Hepatocyte (in vitro differentiated cells): ENCODE measurements around the gene CLEC16A. TPM values are rescaled to one million over a fixed set of nuclear protein-coding genes. Genes with fewer than 3 reads are reported as not detected.

Source experiments
- DNase-seq: peaks from one replicate; pipeline ENCODE4 v3.0.0-alpha.2; 2016; ENCODE audit warnings: low spot score
- H2AFZ ChIP-seq: fragments of 200-600 bp; sonication (generic); 2 replicates; pipeline ENCODE4 v1.6.0; 2016; ENCODE audit warnings: antibody characterized with exemption, mild to moderate bottlenecking
- H3K27ac ChIP-seq: fragments of 200-600 bp; sonication (generic); 2 replicates; pipeline ENCODE4 v1.5.1; 2016; ENCODE audit warnings: mild to moderate bottlenecking
- H3K27me3 ChIP-seq: fragments of 200-600 bp; sonication (generic); 2 replicates; pipeline ENCODE4 v1.6.1; 2016
- H3K36me3 ChIP-seq: fragments of 200-600 bp; sonication (generic); replicated peaks from 2 replicates; pipeline ENCODE4 v1.5.1; 2016; ENCODE audit warnings: low read depth; ENCODE audit not compliant: insufficient read depth
- H3K4me1 ChIP-seq: fragments of 200-600 bp; sonication (generic); 2 replicates; pipeline ENCODE4 v1.5.1; 2016; ENCODE audit warnings: mild to moderate bottlenecking, moderate library complexity; ENCODE audit not compliant: insufficient read depth
- H3K4me2 ChIP-seq: fragments of 200-600 bp; sonication (generic); 2 replicates; pipeline ENCODE4 v1.6.0; 2016
- H3K4me3 ChIP-seq: fragments of 200-600 bp; sonication (generic); 2 replicates; pipeline ENCODE4 v1.5.1; 2016; ENCODE audit warnings: mild to moderate bottlenecking
- H3K79me2 ChIP-seq: fragments of 200-600 bp; sonication (generic); 2 replicates; pipeline ENCODE4 v1.6.0; 2017; ENCODE audit warnings: mild to moderate bottlenecking
- H3K9me2 ChIP-seq: fragments of 200-600 bp; sonication (generic); replicated peaks from 2 replicates; pipeline ENCODE4 v1.6.0; 2017; ENCODE audit warnings: mild to moderate bottlenecking; ENCODE audit not compliant: insufficient read depth
- H3K9me3 ChIP-seq: fragments of 200-600 bp; sonication (generic); 2 replicates; pipeline ENCODE4 v1.5.1; 2016; ENCODE audit warnings: low read depth, mild to moderate bottlenecking
- H4K20me1 ChIP-seq: fragments of 200-600 bp; sonication (generic); 2 replicates; pipeline ENCODE4 v1.6.0; 2016; ENCODE audit warnings: mild to moderate bottlenecking; ENCODE audit not compliant: insufficient read depth, poor library complexity, severe bottlenecking
- EZH2 ChIP-seq: fragments of 200-600 bp; sonication (generic); IDR thresholded peaks from 2 replicates; pipeline ENCODE4 v1.6.1; 2016; ENCODE audit warnings: antibody characterized with exemption, mild to moderate bottlenecking, borderline replicate concordance
- EZH2phosphoT487 ChIP-seq: fragments of 200-600 bp; sonication (generic); IDR thresholded peaks from one replicate; pipeline ENCODE4 v1.6.1; 2018; ENCODE audit warnings: antibody characterized with exemption, mild to moderate bottlenecking, low read depth, moderate library complexity; ENCODE audit not compliant: unreplicated experiment, severe bottlenecking
- WGBS: methylation state at CpG from one replicate; pipeline ENCODE4 v1.1.6; 2016; ENCODE audit warnings: low lambda C conversion rate; ENCODE audit errors: missing lambda C conversion rate; 5-methylcytosine and 5-hydroxymethylcytosine counted together
- polyA plus RNA-seq: library from polyadenylated mRNA; unstranded; fragments of >200 nt; fragmentation: Nextera tagmentation; extraction: Ambion mirVana; gene quantifications from 2 replicates; pipeline ENCODE4 v1.2.1, GENCODE V29; 2016
- total RNA-seq: library from RNA; depleted of rRNA; stranded (reverse); fragments of >200 nt; gene quantifications from 2 replicates; pipeline ENCODE4 v1.2.3, GENCODE V29; 2014
- TF ChIP-seq, protein P1 (sequence below): fragments of 200-600 bp; sonication (generic); IDR thresholded peaks from 2 replicates; pipeline ENCODE4 v1.5.1; 2016; ENCODE audit warnings: antibody characterized with exemption, mild to moderate bottlenecking; ENCODE audit not compliant: poor library complexity

The CLEC16A gene
- total and polyA plus RNA-seq, 2 experiments from 2014 or later = 22.3 to 22.6 TPM

DNA sequence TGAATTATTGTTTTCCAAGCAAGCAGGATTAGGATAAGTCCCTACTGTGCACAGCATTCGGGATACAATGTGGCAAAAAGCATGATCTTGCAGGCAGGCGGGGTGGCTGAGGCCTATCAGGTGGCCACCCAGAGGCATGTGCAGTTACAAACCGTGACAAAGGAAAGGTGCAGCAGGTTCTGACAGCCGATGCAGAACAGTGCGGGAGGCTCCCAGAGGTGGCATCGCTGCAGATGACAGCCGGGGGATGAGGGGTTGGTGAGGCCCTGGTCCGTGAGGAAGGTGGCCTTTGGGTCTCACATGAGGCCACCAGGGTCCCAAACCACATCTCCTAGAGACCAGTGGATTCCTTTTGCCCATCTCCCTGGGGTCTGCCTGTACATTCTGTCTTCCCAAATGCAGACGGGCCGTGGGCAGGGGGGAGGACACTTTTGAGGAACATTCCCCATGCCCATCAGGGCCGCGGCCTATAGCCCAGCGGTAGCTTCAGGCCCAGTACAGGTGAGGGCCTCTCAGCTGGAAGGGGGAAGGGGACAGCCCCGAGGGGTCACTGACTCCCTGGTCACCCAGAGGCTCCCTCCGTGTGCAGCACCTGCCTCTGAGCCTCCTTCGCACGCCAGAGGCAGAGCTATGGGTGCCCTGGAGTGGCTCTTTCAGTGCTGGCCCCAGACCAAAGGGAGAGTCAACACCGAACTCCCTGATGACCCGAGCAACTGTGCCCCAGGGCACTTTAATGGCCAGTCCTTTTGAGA is 226.5 kb downstream of the CLEC16A start:
- H3K9me3 ChIP-seq = no peaks in the 10 kb centered on the region
- H3K79me2 ChIP-seq = no peaks in the 10 kb centered on the region
- no peak overlapping the region for H3K4me2 ChIP-seq
- H3K9me2 ChIP-seq = no peaks in the 10 kb centered on the region
- TF ChIP-seq EZH2phosphoT487 = no peak
- no peak for TF ChIP-seq EZH2
- no peak overlapping the region for H3K4me3 ChIP-seq
- DNase-seq = no peak
- H3K27ac ChIP-seq = no peak overlapping the region
- no peaks in the 10 kb centered on the region for H3K27me3 ChIP-seq
- WGBS = 89% methylated on average over 19 of the region's 19 CpGs
- H3K36me3 ChIP-seq = no peaks in the 10 kb centered on the region
- H2AFZ ChIP-seq = no peak overlapping the region
- no peaks in the 10 kb centered on the region for H4K20me1 ChIP-seq
- no peaks in the 10 kb centered on the region for H3K4me1 ChIP-seq

DNA sequence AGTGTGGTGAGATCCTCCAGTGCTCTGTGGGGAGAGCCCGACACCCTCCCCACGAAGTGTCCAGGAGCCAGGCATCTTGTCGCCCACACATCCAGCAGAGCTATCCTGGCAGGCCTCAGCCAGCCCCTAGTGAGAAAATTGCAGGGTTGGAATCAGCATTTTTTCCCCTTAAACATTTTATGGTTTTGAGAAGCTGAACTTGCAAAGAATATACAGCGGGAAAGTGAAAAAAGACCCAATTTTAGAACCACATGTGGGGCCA is 227.0 kb downstream of the CLEC16A start:
- Histone ChIP-seq H3K9me3 (no peaks in the 10 kb centered on the region), H3K27me3 (no peaks in the 10 kb centered on the region), H3K4me3 (no peak overlapping the region), H3K4me1 (no peaks in the 10 kb centered on the region), H3K36me3 (no peaks in the 10 kb centered on the region), H2AFZ (no peak overlapping the region), H3K79me2 (no peaks in the 10 kb centered on the region), H3K27ac (no peak overlapping the region), H4K20me1 (no peaks in the 10 kb centered on the region), H3K4me2 (no peak overlapping the region), H3K9me2 (no peaks in the 10 kb centered on the region)
- DNase-seq = no peak
- 90% methylated on average over 4 of the region's 4 CpGs for WGBS
- TF ChIP-seq EZH2 = no peak
- TF ChIP-seq, protein P1, sequence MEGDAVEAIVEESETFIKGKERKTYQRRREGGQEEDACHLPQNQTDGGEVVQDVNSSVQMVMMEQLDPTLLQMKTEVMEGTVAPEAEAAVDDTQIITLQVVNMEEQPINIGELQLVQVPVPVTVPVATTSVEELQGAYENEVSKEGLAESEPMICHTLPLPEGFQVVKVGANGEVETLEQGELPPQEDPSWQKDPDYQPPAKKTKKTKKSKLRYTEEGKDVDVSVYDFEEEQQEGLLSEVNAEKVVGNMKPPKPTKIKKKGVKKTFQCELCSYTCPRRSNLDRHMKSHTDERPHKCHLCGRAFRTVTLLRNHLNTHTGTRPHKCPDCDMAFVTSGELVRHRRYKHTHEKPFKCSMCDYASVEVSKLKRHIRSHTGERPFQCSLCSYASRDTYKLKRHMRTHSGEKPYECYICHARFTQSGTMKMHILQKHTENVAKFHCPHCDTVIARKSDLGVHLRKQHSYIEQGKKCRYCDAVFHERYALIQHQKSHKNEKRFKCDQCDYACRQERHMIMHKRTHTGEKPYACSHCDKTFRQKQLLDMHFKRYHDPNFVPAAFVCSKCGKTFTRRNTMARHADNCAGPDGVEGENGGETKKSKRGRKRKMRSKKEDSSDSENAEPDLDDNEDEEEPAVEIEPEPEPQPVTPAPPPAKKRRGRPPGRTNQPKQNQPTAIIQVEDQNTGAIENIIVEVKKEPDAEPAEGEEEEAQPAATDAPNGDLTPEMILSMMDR = no peak
- TF ChIP-seq EZH2phosphoT487 = no peak

DNA sequence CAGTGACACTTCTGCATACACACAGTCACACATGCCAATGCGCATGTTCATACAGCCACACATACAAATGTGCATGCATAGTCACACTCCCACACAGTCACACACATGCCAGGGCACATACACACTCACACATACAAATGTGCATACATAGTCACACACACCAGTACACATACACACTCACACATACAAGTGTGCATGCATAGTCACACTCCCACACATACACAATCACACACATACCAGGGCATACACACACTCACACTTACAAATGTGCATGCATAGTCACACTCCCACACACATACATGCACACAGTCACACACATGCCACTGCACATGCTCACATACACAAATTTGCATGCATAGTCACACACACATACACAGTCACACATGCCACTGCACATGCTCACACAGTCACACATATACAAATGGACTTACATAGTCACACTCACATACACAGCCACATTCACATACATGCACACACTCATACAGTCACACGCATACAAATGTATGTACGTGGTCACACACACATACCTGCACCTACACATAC is 227.5 kb downstream of the CLEC16A start:
- 97% methylated on average over 3 of the region's 3 CpGs for WGBS
- Histone ChIP-seq H3K4me3 (no peak overlapping the region), H3K9me3 (no peaks in the 10 kb centered on the region), H3K4me1 (no peaks in the 10 kb centered on the region), H3K9me2 (no peaks in the 10 kb centered on the region), H3K27me3 (no peaks in the 10 kb centered on the region), H3K27ac (no peak overlapping the region), H2AFZ (no peak overlapping the region), H4K20me1 (no peaks in the 10 kb centered on the region), H3K4me2 (no peak overlapping the region), H3K36me3 (no peaks in the 10 kb centered on the region), H3K79me2 (no peaks in the 10 kb centered on the region)
- DNase-seq = no peak
- TF ChIP-seq EZH2phosphoT487 = no peak
- no peak for TF ChIP-seq EZH2
- TF ChIP-seq, protein P1 = no peak

GRCh38 chr16:11173426-11173825 is 229.1 kb downstream of the CLEC16A start:
- Histone ChIP-seq H4K20me1 (no peaks in the 10 kb centered on the region), H3K79me2 (no peaks in the 10 kb centered on the region), H3K36me3 (no peaks in the 10 kb centered on the region), H3K27me3 (no peaks in the 10 kb centered on the region), H3K27ac (no peak overlapping the region), H3K4me1 (no peaks in the 10 kb centered on the region), H3K9me3 (no peaks in the 10 kb centered on the region), H3K9me2 (no peaks in the 10 kb centered on the region), H2AFZ (no peak overlapping the region), H3K4me2 (no peak overlapping the region), H3K4me3 (no peak overlapping the region)
- no peak for DNase-seq
- TF ChIP-seq EZH2 = no peak
- no peak for TF ChIP-seq EZH2phosphoT487
- TF ChIP-seq, protein P1 = no peak
- 93% methylated on average over 15 of the region's 15 CpGs for WGBS
